ENCODE measurements around the gene RAI1. TPM values are rescaled to one million over a fixed set of nuclear protein-coding genes. Genes with fewer than 3 reads are reported as not detected.
A peak's percentile ranks its signal among the peaks of the same experiment; 100 is the strongest.

Gene RAI1
- polyA plus RNA-seq, 2 of the 4 experiments (the other 2 are of a cell fraction) = 3.5 to 23.8 TPM

DNA sequence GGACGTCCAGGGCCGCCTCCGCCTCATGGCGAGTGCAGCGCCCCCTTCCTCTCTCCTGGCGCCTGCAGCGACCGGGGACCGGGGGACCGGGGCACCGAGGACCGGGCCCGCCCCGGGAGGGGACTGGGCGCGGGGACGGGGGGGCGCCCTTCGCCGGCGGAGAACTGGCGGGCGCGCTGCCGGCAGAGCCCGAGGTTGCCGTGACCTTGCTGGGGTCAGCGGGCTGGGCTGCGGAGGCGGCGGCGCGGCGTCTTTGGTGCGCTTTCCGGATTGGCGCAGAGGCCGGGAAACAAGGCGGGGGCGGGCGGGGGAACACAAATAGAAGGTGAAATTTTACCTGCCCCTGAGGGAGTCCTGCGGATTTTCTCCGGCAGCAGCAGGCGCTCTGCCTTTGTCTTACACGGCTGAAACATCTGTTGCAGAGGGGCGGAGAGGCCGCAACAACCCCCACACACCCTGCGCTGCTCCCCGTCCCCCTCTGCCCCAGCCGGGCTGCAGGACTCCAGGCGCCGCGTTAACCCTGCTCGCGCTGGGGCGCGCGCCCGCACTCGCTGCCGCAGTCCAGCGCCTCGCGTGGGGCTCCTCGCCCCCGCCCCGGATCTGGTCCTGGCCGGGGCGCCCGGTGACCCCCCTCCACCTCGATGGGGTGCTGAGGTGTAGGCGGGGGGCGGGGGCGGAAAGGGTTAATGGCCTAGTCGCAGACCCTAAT is 102.0 kb downstream of the RAI1 start:
- ChIA-PET CTCF (interaction anchor here (1.3 to 2.3 kb wide), 2 partner anchors 8 to 103 kb away, joined by 3 to 22 read pairs; no protein-coding TSS in a partner anchor), POLR2A (interaction anchor here (1.0 kb wide), 1 partner anchor 106 kb away, joined by 3 read pairs; no protein-coding TSS in a partner anchor)
- Histone ChIP-seq H3K4me2 (no peak overlapping the region; the same call in 2 of the 3 replicates), H3K4me1 (peaks cover 65% of the 10 kb centered on the region), H3K9me3 (no peaks in the 10 kb centered on the region), H3K4me3 (no peak overlapping the region), H3K27ac (peak overlapping the region in 1 of 2 experiments; percentile 85; a peak in 2 of 6 replicates)
- no peak for TF ChIP-seq ZFP36 (IDR thresholded peaks at IDR 0.05; ENCODE audit: borderline replicate concordance, partially characterized antibody)
- no peak for FAIRE-seq
- 90% methylated on average over 57 of the region's 75 CpGs for WGBS (ENCODE audit: missing lambda C conversion rate)
- no peak for DNase-seq (ENCODE audit: low read depth in 1 of 2, low spot score in 1 of 2)
- no peak for ATAC-seq

- ATAC-seq = no peak
- no peak overlapping the region for H3K4me3 ChIP-seq
- WGBS (ENCODE audit: missing lambda C conversion rate) = 85% methylated on average over 37 of the region's 37 CpGs
- no peaks in the 10 kb centered on the region for H3K9me3 ChIP-seq
- ChIA-PET POLR2A (interaction anchor here (1.0 kb wide), 1 partner anchor 107 kb away, joined by 3 read pairs; no protein-coding TSS in a partner anchor), CTCF (interaction anchor here (0.6 to 5.8 kb wide), 7 partner anchors 9 to 167 kb away, joined by 3 to 33 read pairs (median 4); no protein-coding TSS in a partner anchor)
- TF ChIP-seq ZFP36 (IDR thresholded peaks at IDR 0.05; ENCODE audit: borderline replicate concordance, partially characterized antibody) (peak; percentile 22), TFCP2L1 (CRISPR knock-in tag; IDR thresholded peaks at IDR 0.05) (no peak)
- peak overlapping the region in 1 of 2 experiments; percentile 23; a peak in 1 of 6 replicates for H3K27ac ChIP-seq
- H3K4me2 ChIP-seq = no peak overlapping the region; the same call in 2 of the 3 replicates
- FAIRE-seq = no peak
- no peak for DNase-seq (ENCODE audit: low read depth in 1 of 2, low spot score in 1 of 2)
- peaks cover 67% of the 10 kb centered on the region for H3K4me1 ChIP-seq
Measured at GRCh38 chr17:17783825-17784656, 102.8 kb downstream of the RAI1 start.

GRCh38 chr17:17784657-17785267 is 103.5 kb downstream of the RAI1 start:
- DNase-seq (ENCODE audit: low read depth in 1 of 2, low spot score in 1 of 2) (peak; percentile 69 to 71), FAIRE-seq (no peak), ATAC-seq (peak; percentile 69 to 78)
- TF ChIP-seq, protein P1, sequence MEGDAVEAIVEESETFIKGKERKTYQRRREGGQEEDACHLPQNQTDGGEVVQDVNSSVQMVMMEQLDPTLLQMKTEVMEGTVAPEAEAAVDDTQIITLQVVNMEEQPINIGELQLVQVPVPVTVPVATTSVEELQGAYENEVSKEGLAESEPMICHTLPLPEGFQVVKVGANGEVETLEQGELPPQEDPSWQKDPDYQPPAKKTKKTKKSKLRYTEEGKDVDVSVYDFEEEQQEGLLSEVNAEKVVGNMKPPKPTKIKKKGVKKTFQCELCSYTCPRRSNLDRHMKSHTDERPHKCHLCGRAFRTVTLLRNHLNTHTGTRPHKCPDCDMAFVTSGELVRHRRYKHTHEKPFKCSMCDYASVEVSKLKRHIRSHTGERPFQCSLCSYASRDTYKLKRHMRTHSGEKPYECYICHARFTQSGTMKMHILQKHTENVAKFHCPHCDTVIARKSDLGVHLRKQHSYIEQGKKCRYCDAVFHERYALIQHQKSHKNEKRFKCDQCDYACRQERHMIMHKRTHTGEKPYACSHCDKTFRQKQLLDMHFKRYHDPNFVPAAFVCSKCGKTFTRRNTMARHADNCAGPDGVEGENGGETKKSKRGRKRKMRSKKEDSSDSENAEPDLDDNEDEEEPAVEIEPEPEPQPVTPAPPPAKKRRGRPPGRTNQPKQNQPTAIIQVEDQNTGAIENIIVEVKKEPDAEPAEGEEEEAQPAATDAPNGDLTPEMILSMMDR (IDR thresholded peaks at IDR 0.05) = no peak
- TF ChIP-seq SMC3 (IDR thresholded peaks at IDR 0.05) (no peak), POLR2A (IDR thresholded peaks at IDR 0.05; ENCODE audit: low read length) (no peak), FOSL2 (IDR thresholded peaks at IDR 0.05) (no peak), FOSL2 (CRISPR knock-in tag; IDR thresholded peaks at IDR 0.05) (no peak), MAFK (IDR thresholded peaks at IDR 0.05; ENCODE audit: partially characterized antibody) (no peak), MAX (IDR thresholded peaks at IDR 0.05) (peak; percentile 3; the same call in 1 of the 2 replicates), JUNB (IDR thresholded peaks at IDR 0.05) (no peak), KDM5A (IDR thresholded peaks at IDR 0.05) (no peak)
- Histone ChIP-seq H3K4me2 (no peak overlapping the region; the same call in 2 of the 3 replicates), H3K4me3 (no peak overlapping the region), H3K9me3 (no peaks in the 10 kb centered on the region), H3K27ac (peak overlapping the region in 1 of 2 experiments; percentile 23; a peak in 1 of 6 replicates), H3K4me1 (peaks cover 74% of the 10 kb centered on the region)
- POLR2A ChIA-PET = no interaction called here
- 65% methylated on average over 6 of the region's 7 CpGs for WGBS (ENCODE audit: missing lambda C conversion rate)
- CTCF ChIA-PET = interaction anchor here (0.6 to 5.8 kb wide), 10 partner anchors 10 to 168 kb away, joined by 3 to 33 read pairs (median 4); no protein-coding TSS in a partner anchor

DNA sequence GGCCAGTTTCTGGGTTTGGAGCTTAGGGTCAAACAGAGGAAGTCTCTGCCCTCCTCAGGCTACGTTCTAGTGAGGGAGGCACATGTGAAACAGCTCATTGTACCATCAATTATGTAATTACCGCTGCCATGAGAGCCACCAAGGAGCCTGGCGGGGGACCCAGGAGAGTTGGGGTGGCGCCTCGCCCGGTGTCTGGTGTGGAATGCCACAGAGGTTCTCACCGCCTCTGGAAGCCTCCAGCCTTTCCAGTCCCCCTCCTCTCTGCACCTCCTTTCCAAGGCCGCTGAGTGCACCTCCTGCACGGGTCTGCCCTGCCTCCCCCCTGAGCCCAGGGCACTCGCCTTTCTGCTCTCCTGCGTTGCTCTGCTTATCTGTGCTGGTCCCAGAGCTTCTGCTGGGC is 104.1 kb downstream of the RAI1 start:
- 81% methylated on average over 11 of the region's 11 CpGs for WGBS (ENCODE audit: missing lambda C conversion rate)
- Histone ChIP-seq H3K4me1 (peaks cover 76% of the 10 kb centered on the region), H3K4me3 (no peak overlapping the region), H3K4me2 (0 out of 3 replicates have a peak overlapping the region, but pooled peaks have one; percentile 17), H3K27ac (peak overlapping the region in 1 of 2 experiments; percentile 23; a peak in 1 of 6 replicates), H3K9me3 (no peaks in the 10 kb centered on the region)
- ChIA-PET CTCF (interaction anchor here (1.2 to 5.8 kb wide), 10 partner anchors 10 to 106 kb away, joined by 3 to 33 read pairs (median 5); no protein-coding TSS in a partner anchor), POLR2A (no interaction called here)
- DNase-seq (ENCODE audit: low read depth in 1 of 2, low spot score in 1 of 2) (no peak), ATAC-seq (no peak), FAIRE-seq (no peak)
- TF ChIP-seq POLR2A (IDR thresholded peaks at IDR 0.05; ENCODE audit: low read length) (no peak), ZC3H11A (IDR thresholded peaks at IDR 0.05) (no peak), NFE2L2 (conservative IDR thresholded peaks at IDR 0.05; ENCODE audit: low read length) (no peak), MAX (IDR thresholded peaks at IDR 0.05) (no peak)
- TF ChIP-seq, protein P2, sequence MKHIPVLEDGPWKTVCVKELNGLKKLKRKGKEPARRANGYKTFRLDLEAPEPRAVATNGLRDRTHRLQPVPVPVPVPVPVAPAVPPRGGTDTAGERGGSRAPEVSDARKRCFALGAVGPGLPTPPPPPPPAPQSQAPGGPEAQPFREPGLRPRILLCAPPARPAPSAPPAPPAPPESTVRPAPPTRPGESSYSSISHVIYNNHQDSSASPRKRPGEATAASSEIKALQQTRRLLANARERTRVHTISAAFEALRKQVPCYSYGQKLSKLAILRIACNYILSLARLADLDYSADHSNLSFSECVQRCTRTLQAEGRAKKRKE (CRISPR knock-in tag; IDR thresholded peaks at IDR 0.05; ENCODE audit: low read depth) = no peak

Data from A549 (cell line).